GM18526 (cell line): ENCODE data around the gene TSPAN18.

Experiments used
- POLR2A ChIP-seq: IDR thresholded peaks from 3 replicates; pipeline ENCODE4 v1.6.1; 2011; ENCODE audit not compliant: insufficient read length; ENCODE audit errors: extremely low read depth

Gene TSPAN18

DNA sequence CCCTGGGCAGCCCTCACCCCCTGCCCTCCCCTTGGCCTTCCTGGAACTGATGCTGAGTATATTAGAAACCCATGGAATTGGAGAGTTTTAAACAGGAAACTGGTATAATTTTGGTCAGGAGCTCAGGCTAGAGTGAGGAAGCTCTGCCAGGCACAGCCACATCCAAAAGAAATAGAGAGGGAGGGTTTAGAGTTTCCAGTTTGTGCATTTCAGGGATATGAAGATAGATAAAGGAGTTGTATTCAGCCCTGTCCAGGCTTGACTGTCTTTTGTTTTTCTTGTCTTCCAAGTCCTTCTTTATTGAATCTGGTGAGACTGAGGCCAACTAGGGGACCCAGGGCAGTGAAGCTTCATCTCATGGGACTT, 71.8 kb downstream of the TSPAN18 start:
- TF ChIP-seq POLR2A: no peak

DNA sequence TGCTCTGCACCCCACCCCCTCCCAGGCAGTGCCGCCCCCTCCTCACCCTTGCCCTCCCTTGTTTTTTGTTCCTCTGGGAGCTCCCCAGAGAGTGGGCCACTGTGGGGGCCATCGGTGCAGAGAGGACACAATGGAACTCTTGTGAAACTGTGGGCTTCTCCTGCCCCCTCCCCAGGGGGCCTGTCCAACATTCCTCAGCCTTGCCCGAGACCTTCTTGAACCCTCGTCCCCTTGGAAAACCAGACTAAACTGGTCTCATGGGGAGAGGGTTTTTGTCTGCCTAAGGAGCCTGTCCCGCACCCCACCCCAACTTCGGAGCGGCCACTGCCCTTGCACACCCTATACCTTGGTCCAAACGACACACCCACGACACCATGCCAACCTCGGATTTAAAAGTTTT, 72.2 kb downstream of the TSPAN18 start:
- no peak for TF ChIP-seq POLR2A

DNA sequence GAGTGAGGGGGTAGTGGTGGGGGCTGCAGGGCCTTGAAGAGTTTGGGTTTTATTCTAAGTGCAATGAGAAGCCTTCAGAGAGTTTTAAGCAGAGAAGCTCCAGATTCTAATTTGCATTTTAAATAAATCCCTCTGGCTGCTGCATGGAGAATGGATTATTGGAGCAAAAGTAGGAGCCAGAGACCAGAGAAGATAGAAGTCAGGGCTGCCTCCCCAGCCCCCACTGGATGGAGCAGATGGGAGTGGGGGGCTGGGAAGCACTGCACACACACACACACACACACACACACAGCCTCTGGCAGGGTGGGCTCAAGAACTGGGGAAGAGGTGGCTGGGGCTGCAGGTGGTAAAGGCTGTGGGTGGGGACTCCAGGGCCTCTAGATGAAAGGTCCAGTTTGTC, 75.6 kb downstream of the TSPAN18 start:
- no peak for TF ChIP-seq POLR2A

DNA sequence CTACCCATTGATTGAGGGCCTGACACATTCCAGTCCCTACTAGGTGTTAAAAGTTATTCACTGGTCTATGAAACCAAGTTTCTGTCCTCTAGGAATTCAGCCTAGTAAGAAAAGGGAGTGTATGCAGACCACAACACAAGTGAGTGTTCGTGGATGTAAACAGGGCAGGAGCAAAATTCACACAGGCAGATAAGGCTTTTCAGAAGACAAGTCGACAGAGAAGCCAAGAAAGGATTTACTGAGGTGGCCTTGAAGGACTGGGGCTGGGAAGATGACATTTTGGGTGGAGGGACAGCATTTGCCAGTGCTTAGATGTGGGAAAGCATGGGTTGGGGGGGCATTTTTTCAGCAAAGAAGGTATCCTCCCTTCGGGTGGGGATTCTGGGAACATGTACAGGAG, 76.2 kb downstream of the TSPAN18 start:
- TF ChIP-seq POLR2A: no peak

DNA sequence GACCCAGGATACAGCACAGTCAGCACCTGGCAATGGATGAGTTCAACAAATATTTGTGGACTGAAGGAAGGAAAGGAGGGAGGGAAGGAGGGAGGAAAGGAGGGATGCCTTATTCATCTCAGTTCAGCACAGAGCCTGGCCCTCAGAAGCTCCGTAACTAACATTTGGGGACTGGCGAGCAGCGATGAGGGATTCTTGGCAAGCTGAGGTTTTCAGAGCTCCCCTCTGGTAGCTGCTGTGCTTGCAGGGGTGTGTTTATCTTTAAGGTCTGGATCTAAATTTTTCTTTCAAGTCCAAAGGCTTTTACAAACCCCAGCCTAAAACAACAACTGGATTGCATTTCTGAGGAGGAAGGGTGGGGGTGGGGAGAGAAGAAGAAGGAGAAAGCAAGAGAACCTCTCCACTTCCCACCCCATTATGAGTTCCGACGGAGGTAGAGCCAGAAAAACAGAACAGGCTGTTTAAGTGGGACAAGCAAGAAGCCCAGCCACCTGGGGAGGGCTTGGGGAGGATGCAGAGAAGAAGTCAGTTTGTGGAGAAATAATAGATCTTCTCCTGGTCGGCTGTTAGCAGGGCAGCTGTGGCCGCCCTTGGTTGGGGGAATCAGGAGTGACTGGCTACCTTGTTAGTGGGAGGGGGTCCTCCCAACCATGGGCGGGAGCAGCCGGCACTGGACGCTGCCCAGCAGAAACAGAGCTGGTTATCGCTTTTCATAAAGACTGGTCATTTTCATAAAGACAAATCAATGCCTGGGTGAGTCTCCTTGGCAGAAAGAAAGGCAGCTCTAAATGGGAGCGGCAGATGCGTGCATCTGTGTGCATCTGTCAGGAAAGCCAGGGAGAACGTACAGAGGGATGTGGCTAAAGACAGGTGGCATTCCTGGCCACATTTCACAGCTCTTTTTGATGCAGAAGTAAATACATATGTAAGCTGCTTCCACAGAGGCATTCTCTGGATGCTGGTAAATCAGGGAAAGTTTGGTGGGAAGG, 78.0 kb downstream of the TSPAN18 start:
- no peak for TF ChIP-seq POLR2A

DNA sequence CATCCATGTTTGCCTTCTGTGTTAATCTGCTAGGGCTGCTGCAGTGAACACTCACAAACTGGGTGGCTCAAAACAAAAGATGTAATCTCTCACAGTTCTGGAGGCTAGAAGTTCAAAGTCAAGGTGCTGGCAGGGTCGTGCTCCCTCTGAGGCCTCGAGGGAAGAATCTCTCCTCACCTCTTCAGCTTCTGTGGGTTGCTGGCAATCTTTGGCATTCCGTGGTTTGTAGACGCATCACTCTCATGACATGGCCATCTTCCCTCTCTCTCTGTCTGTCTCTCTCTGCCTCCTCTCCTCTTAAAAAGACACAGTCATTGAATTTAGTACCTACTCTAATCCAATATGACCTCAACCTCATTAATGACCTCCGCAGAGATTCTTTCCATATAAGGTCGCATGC, 78.8 kb downstream of the TSPAN18 start:
- TF ChIP-seq POLR2A: no peak

DNA sequence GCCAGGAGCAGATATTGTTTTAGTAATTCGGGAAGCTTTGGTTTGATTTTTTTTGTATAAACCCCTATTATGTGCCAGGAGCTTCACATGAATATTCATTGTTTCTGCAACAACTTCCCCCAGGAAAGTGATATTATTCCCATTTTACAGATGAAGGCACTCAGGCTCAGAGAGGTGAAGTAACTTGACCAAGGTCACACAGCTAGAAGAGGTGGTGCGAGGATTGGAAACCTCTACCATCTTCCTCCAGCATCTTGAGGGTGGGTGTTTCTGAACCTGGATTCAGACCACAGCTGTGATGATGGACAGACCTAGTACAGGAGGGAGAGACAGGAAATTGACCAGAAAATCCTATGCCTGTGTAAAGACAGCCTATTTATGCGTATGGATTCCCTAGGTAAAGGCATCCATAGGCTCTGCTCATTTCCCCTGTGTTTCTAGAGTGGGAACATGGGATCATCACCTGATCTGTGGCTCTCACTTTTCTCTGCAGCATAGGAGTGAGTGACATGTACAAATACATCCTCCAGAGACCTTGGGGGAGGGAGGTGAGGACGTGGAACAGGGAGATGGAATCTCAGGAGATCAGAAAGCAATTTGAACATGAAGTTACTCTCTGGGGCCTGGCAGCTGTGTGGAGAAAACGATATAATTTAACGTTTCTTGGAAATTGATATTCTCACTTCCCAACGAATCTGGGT, 81.4 kb downstream of the TSPAN18 start:
- TF ChIP-seq POLR2A: no peak

DNA sequence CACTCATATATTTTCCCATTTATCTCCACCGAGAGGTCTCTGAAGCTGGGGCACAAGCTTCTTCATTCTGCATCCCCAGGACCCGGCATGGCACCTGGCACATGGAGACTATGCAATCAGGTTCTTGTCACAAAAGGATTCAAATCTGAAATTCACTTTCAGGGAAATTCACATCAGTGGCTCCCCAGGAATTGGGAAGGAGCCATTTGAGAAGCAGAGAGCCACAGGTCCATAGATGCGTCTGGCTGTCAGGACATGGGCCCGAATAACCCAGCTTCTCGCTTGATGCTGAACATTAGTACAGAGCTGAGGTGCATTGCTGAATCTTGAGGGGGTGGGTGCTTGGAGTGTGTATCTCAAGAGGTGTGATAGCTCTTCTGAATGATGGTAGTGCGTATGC, 82.5 kb downstream of the TSPAN18 start:
- no peak for TF ChIP-seq POLR2A

DNA sequence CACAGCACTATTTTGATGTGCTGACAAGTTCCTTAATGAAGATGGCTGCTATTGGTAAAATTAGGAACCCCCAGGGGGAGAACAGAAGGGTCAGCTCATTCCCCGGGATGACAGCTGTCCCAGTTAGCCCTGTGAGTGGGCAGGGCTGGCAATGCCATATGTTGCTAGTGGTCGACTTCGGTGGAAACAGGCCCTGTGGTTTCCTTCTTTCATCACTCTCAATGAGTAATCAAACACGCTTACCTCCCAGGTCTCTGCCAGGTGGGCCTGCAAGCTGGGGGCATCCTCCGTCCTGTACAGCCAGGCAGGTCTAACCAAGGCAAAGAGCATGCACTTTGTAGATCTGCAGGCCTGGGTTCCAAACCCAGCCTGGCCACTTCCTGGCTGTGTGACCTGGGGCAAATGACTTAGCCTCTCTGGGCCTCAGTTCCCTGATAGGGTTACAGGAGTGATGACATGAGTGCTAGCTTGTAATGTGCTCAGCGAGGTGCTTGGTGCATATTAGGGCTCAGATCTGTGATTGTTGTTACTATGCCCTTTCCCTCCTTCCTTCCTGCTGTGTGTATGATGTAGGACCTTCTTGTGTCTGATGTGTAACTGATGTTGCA, 85.2 kb downstream of the TSPAN18 start:
- TF ChIP-seq POLR2A: no peak

DNA sequence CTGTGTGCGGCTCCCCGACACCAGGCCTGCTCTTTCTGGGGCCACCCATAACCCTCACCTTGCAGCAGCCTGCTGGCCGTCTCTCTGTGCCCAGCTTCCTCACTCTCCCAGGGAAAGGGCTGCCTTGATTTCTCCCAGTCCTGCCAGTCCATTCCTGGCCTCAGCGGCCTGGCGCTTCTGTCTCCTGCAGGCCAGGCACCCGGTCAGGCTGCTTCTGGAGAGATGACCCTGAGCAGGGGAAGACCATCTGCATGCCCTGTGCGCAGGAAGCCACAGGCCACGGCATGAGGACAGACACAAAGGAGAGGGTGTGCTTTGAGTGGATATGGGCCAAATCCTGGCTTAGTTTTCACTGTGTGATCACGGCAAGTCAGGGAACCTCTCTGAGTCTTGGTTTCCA, 86.2 kb downstream of the TSPAN18 start:
- no peak for TF ChIP-seq POLR2A

DNA sequence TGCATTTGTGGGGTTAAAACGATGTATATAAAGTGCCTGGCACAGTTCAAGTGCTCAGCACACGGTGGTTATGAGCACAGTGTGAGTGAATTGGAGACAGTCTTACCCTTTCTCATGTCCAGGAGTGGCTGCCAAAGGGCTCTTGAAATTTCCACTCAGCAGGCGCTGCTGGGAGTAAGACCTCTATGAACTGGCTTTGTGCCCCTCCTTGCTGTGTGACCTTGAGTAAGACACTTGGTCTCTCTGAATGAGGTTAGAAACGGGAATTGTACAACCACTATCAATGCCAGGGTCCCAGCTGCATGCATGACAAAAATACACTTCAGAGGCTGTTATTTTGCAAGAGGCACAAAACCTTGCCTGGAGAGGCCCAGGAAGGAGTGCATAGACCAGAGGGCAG, 86.6 kb downstream of the TSPAN18 start:
- no peak for TF ChIP-seq POLR2A

DNA sequence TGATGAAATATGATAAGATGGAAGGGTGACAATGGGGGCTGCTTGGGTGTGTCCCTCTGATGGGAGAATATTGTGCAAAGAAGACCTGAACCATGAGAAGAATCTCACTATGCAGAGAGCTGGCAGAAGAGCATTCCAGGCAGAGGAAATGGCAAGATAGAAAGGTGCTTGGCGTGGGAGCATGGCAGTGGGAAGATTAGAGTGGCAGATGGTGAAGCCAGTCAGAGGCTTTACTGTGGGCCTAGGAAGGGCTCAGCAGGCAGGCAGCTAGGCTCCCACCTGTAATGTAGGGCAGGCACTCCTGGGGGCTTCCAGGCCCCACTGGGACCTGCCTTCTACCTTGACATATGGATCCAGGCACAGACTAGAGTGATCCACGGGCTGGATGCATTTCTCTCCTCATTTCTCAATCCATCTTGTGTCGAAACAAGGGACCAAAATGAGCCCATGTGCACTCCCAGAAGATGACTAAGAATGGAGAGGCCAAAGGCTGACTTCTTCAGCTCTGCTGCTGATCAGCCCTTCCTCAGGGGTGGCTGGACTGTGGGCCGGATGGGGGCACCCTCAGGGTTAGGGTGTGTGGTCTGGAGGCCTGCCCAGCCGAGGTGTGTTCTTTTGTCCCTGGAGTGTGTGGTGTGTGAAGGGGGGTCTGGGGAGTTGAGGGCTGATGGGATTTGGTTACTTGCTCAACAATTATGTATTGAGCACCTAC, 88.3 kb downstream of the TSPAN18 start:
- no peak for TF ChIP-seq POLR2A

DNA sequence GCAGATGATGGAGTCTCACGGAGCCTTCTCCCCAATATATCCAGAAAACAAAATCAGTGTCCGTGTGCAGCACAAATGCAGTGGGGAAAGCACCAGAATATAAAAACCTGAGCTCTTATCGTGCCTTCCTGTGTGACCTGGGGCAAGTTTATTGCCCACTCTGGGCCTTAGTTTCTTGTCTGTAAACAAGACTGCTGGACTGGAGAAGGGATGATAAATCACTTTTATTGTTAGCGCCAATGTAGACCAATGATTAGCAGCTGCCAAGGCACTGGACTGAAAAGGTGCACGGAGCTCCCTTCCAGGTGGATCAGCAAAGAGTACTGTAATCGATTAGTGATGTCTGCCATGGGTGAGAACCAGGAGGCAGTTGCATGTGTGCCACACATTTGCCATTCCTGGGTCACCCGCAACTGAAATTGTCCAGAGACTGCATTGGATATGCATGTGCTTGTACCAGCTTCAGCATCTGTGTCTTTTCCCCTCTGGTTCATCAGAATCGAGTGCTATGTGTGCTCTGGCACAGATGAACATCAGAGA, 89.2 kb downstream of the TSPAN18 start:
- TF ChIP-seq POLR2A: no peak

DNA sequence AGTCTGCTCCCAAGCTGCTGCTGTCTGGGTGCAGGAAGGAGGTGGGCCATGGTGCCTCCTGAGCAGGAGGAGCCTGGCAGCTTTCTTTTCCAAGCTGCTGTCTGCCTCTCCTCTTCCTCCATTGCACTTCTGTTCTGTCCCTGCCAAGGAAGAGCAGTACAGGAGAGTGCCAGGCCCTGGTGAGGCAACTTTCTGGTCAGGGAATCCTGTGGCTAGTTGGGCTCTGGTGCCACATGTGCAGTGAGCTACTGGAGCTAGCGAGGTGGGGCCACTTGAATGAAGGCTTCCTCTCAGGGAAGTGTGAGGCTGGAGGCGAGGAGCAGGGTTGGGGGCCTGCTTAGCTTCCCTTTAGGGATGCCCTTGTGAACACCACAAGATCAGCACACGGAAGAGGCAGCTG, 90.0 kb downstream of the TSPAN18 start:
- no peak for TF ChIP-seq POLR2A
